Body of pancreas (tissue), 4 donors: ENCODE measurements around the gene KCTD20.
A peak's percentile ranks its signal among the peaks of the same experiment; 100 is the strongest.

Experiments used
- POLR2A ChIP-seq, 3 donors: fragments of 450-650 bp; IDR thresholded peaks; one replicate each; pipeline ENCODE4 v1.6.1; 2016; ENCODE audit warnings: antibody characterized with exemption in 3 of 3, mild to moderate bottlenecking in 2 of 3
- TF ChIP-seq, protein P1 (sequence below), 7 experiments: fragments of 450-650 bp in 4 of 7; fragments of 200-600 bp in 3 of 7; sonication (generic) in 3 of 7; IDR thresholded peaks; one replicate each; pipeline ENCODE4 v1.5.1; 2016 to 2019; ENCODE audit warnings: antibody characterized with exemption in 7 of 7

GRCh38 chr6:36442671-36443470 is at the start of gene KCTD20, which contains the start of gene PXT1:
- TF ChIP-seq, protein P1, sequence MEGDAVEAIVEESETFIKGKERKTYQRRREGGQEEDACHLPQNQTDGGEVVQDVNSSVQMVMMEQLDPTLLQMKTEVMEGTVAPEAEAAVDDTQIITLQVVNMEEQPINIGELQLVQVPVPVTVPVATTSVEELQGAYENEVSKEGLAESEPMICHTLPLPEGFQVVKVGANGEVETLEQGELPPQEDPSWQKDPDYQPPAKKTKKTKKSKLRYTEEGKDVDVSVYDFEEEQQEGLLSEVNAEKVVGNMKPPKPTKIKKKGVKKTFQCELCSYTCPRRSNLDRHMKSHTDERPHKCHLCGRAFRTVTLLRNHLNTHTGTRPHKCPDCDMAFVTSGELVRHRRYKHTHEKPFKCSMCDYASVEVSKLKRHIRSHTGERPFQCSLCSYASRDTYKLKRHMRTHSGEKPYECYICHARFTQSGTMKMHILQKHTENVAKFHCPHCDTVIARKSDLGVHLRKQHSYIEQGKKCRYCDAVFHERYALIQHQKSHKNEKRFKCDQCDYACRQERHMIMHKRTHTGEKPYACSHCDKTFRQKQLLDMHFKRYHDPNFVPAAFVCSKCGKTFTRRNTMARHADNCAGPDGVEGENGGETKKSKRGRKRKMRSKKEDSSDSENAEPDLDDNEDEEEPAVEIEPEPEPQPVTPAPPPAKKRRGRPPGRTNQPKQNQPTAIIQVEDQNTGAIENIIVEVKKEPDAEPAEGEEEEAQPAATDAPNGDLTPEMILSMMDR (IDR thresholded peaks at IDR 0.05) = peak in 2 of 7 experiments; percentile 8 to 28
- peak; percentile 80 to 86 (median 82) for TF ChIP-seq POLR2A (IDR thresholded peaks at IDR 0.05)
